Caco-2 (cell line): ENCODE results near the gene PLPP3. TPM values are rescaled to one million over a fixed set of nuclear protein-coding genes. Genes with fewer than 3 reads are reported as not detected.

Experiments
- BruUV-seq: library from RNA; stranded (reverse); fragments of 400-500 nt; replicated peaks from 2 replicates; lab custom pipeline; 2021; lab: Mats Ljungman, UMichigan
- CTCF ChIA-PET: fragments of 300-600 bp; sonication (Branson Sonifier 250); formaldehyde crosslinking; loops from one replicate; lab custom pipeline; 2022; ENCODE audit warnings: antibody characterized with exemption; lab: Charles Lee
- POLR2A ChIA-PET: fragments of 300-600 bp; sonication (Branson Sonifier 250); formaldehyde crosslinking; loops from one replicate; lab custom pipeline; 2022; ENCODE audit warnings: antibody characterized with exemption; lab: Charles Lee
- DNase-seq, 2 experiments: peaks; one replicate each; pipeline versions ENCODE4 v3.0.0 to v3.0.0-alpha.2; 2020 to 2022
- H3K27me3 ChIP-seq: replicated peaks from 2 replicates; pipeline ENCODE4 v1.6.0; 2011; ENCODE audit warnings: low read length; ENCODE audit not compliant: control insufficient read depth, insufficient read depth
- H3K36me3 ChIP-seq: 2 replicates; pipeline ENCODE4 v1.5.1; 2011; ENCODE audit warnings: low read length; ENCODE audit not compliant: control insufficient read depth, insufficient read depth
- H3K4me1 ChIP-seq: fragments of 250-450 bp; sonication (Bioruptor Pico); 2 replicates; pipeline ENCODE4 v1.5.1; 2020; ENCODE audit warnings: mild to moderate bottlenecking
- H3K4me3 ChIP-seq: 2 replicates; pipeline ENCODE4 v1.5.1; 2011; ENCODE audit warnings: low read depth, mild to moderate bottlenecking, control low read depth, low read length
- H3K9me3 ChIP-seq: fragments of 250-450 bp; sonication (Bioruptor Pico); 2 replicates; pipeline ENCODE4 v1.5.1; 2020; ENCODE audit warnings: mild to moderate bottlenecking, moderate library complexity
- H3K27ac Mint-ChIP-seq: one replicate; pipeline ENCODE4 v1.8.0; 2022; ENCODE audit warnings: mixed read lengths; ENCODE audit not compliant: unreplicated experiment
- H3K27me3 Mint-ChIP-seq: one replicate; pipeline ENCODE4 v1.8.0; 2022; ENCODE audit warnings: mixed read lengths; ENCODE audit not compliant: insufficient read depth, unreplicated experiment
- H3K36me3 Mint-ChIP-seq: one replicate; pipeline ENCODE4 v1.8.0; 2022; ENCODE audit warnings: mild to moderate bottlenecking, mixed read lengths; ENCODE audit not compliant: insufficient read depth, unreplicated experiment
- H3K4me1 Mint-ChIP-seq: one replicate; pipeline ENCODE4 v1.8.0; 2022; ENCODE audit warnings: low read depth, mixed read lengths; ENCODE audit not compliant: unreplicated experiment
- H3K4me3 Mint-ChIP-seq: one replicate; pipeline ENCODE4 v1.8.0; 2022; ENCODE audit warnings: mild to moderate bottlenecking, moderate library complexity, mixed read lengths; ENCODE audit not compliant: unreplicated experiment
- H3K9me3 Mint-ChIP-seq: one replicate; pipeline ENCODE4 v1.8.0; 2022; ENCODE audit warnings: mixed read lengths; ENCODE audit not compliant: unreplicated experiment
- CTCF ChIP-seq, 2 experiments: fragments of 200-600 bp in 1 of 2; IDR thresholded peaks; 1 replicate in 1 of 2; 2 replicates in 1 of 2; pipeline versions ENCODE4 v1.5.1 to v1.8.0; 2011 to 2022; ENCODE audit warnings: antibody characterized with exemption in 1 of 2, control low read depth in 1 of 2, inconsistent platforms in 1 of 2, low read depth in 1 of 2, low read length in 1 of 2, mild to moderate bottlenecking in 1 of 2, moderate library complexity in 1 of 2; ENCODE audit not compliant: insufficient read depth in 1 of 2, severe bottlenecking in 1 of 2, unreplicated experiment in 1 of 2
- intact Hi-C: fragments of 100-400 bp; cut with micrococcal nuclease; formaldehyde crosslinking; loops from one replicate; pipeline ENCODE4 v1.10.0; 2022; ENCODE audit not compliant: unreplicated experiment
- total RNA-seq: library from RNA; stranded (reverse); gene quantifications from 2 replicates; pipeline ENCODE4 v1.2.3, GENCODE V29; 2022

PLPP3 gene
- total RNA-seq, 1 experiment from 2014 or later, result 41.0 TPM

DNA sequence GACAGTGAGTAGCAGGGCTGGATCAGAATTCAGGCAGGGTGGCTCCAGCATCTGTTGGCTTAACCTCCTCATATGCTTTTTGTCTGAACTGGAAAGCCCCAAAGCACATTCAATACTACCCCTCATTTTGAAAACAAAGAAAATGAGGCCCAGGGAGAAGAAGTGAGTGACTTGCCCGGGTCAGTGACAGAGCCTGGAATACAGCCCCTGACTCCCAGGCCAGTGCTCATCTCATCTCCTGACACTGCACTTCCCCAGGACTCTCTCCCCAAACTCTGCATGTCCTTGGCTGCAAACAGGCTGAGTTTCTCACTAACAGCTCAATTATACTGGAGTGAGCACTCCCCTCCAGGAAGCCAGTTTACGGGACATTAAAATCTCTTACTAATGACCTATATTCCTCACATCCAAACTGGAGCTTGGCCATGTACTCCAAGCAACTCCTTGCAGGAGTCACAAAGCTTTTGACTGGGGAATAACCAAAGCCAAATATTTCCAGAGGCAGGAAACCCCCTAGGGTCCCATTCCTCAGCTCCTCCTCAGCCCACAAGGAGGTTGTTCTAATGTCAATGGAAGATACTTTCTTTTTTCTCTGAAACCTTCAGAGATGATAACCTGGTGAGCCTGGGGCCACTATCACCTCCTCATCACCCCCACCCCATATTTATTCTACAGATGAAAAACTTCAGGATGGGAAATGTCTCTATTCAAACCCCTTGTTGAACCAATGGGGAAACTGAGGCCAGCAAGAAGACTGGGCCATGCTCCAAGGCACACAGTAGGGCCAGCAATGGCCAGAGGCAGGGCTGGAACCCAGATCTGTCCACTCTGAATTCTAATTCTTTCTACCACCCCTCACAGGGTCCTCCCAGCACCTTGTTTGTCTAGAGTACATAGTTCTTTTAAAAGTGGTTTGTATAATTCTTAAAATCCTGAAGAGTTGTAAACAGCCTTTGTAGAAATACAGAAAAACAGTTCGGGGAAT lies 127.0 kb downstream of the PLPP3 start:
- ChIA-PET POLR2A (no interaction called here), CTCF (no interaction called here)
- TF ChIP-seq CTCF (IDR thresholded peaks at IDR 0.05; ENCODE audit: insufficient read depth in 1 of 2, low read depth in 1 of 2, low read length in 1 of 2, severe bottlenecking in 1 of 2, unreplicated experiment in 1 of 2), result no peak
- H3K36me3 Mint-ChIP-seq, result no peaks in the 10 kb centered on the region
- Histone ChIP-seq H3K4me3 (no peak overlapping the region), H3K4me1 (peaks cover 62% of the 10 kb centered on the region), H3K27me3 (no peaks in the 10 kb centered on the region), H3K36me3 (no peaks in the 10 kb centered on the region), H3K9me3 (no peaks in the 10 kb centered on the region)
- no peaks in the 10 kb centered on the region for H3K27me3 Mint-ChIP-seq
- H3K27ac Mint-ChIP-seq, result peak overlapping the region; percentile 36
- H3K4me1 Mint-ChIP-seq, result peaks cover 34% of the 10 kb centered on the region
- DNase-seq, result no peak
- H3K4me3 Mint-ChIP-seq, result no peak overlapping the region
- intact Hi-C loops, result loop anchor here (5.0 kb wide), 1 partner anchor 35 kb away; no protein-coding TSS in a partner anchor
- no TSS peak for BruUV-seq
- no peaks in the 10 kb centered on the region for H3K9me3 Mint-ChIP-seq

DNA sequence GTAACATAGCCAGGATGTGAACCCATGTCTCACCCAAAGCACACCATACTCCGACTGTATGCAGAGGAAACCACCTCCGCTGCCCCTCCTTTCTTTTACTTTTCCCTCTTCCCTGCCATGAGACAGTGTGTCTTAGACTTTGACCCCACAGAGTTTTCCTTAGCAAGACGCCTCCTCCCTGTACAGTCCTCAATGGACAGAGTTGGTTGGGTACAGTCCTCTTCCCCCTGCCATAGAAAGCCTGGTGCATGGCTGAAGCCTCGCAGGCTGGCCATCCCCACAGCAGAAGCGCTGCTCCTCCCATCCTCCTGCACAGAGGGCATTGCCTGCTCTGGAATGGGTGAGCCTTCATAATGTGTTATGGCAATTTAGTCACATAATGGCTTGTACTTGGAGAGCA lies 127.9 kb downstream of the PLPP3 start:
- intact Hi-C loops, result loop anchor here (2.0 to 5.0 kb wide), 2 partner anchors 15 to 34 kb away; no protein-coding TSS in a partner anchor
- DNase-seq, result peak; percentile 65 to 78
- ChIA-PET POLR2A (no interaction called here), CTCF (no interaction called here)
- Histone ChIP-seq H3K4me3 (no peak overlapping the region), H3K9me3 (no peaks in the 10 kb centered on the region), H3K36me3 (no peaks in the 10 kb centered on the region), H3K27me3 (no peaks in the 10 kb centered on the region), H3K4me1 (peaks cover 59% of the 10 kb centered on the region)
- H3K27me3 Mint-ChIP-seq, result no peaks in the 10 kb centered on the region
- no peaks in the 10 kb centered on the region for H3K9me3 Mint-ChIP-seq
- no peak for TF ChIP-seq CTCF (IDR thresholded peaks at IDR 0.05; ENCODE audit: insufficient read depth in 1 of 2, low read depth in 1 of 2, low read length in 1 of 2, severe bottlenecking in 1 of 2, unreplicated experiment in 1 of 2)
- H3K27ac Mint-ChIP-seq, result peak overlapping the region; percentile 48
- H3K4me3 Mint-ChIP-seq, result peak overlapping the region; percentile 55
- peaks cover 29% of the 10 kb centered on the region for H3K4me1 Mint-ChIP-seq
- H3K36me3 Mint-ChIP-seq, result no peaks in the 10 kb centered on the region
- BruUV-seq, result no TSS peak

DNA sequence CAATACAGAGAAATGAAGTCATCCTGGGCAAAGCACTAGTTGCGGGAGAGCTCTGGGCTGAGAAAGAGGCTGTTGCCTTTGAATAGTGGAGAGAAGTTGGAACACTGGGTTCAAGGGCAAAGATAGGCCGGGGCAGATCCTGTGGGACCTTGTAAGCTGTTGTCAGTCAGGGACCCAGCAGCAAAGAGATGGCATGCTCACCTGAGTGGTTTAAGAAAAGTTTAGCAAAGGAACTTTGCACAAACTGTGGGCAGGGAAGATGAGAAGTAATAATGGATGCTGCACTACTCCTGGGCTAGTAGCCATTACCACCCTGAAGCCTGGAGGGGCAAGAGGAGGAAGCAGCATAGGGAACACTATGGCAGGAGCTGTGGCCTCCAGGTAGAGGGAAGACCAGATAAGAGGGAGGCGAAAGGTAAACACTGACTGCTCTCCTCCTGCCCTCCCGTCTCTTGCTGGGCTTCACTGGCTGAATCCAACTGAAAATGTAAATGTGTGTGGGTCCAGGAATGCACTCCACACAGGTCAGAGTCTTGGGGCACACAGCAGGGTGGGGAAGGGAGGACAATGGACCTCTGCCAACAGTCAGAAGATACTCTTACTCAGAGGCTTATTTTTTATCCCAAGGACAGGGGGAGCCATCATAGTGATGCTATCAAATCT lies 129.2 kb downstream of the PLPP3 start:
- Mint-ChIP-seq H3K36me3 (no peaks in the 10 kb centered on the region), H3K27me3 (no peaks in the 10 kb centered on the region), H3K4me1 (peaks cover 31% of the 10 kb centered on the region), H3K4me3 (no peak overlapping the region), H3K9me3 (no peaks in the 10 kb centered on the region), H3K27ac (peak overlapping the region; percentile 50)
- DNase-seq, result peak in 1 of 2 experiments; percentile 37
- Histone ChIP-seq H3K36me3 (no peaks in the 10 kb centered on the region), H3K4me1 (peaks cover 63% of the 10 kb centered on the region), H3K9me3 (no peaks in the 10 kb centered on the region), H3K27me3 (no peaks in the 10 kb centered on the region), H3K4me3 (no peak overlapping the region)
- TF ChIP-seq CTCF (IDR thresholded peaks at IDR 0.05; ENCODE audit: insufficient read depth in 1 of 2, low read depth in 1 of 2, low read length in 1 of 2, severe bottlenecking in 1 of 2, unreplicated experiment in 1 of 2), result no peak
- BruUV-seq, result no TSS peak
- intact Hi-C loops, result loop anchor here (2.0 to 5.0 kb wide), 2 partner anchors 13 to 33 kb away; no protein-coding TSS in a partner anchor
- ChIA-PET CTCF (no interaction called here), POLR2A (no interaction called here)
